B cell (primary cell): Measurements from ENCODE around the gene PDE4B. TPM values are rescaled to one million over a fixed set of nuclear protein-coding genes. Genes with fewer than 3 reads are reported as not detected.

ENCODE experiments used
- ATAC-seq: fragments of 200-7000 bp; cut with Tn5 transposase; one replicate; pipeline ENCODE4 v1.10.0; 2021; ENCODE audit warnings: low read depth, mild to moderate bottlenecking, moderate number of reproducible peaks, moderate library complexity
- CTCF ChIA-PET: fragments of 350-600 bp; sonication (Branson Sonifier 250); formaldehyde crosslinking; loops from one replicate; lab custom pipeline; 2021; ENCODE audit warnings: antibody characterized with exemption, inconsistent platforms; lab: Charles Lee
- POLR2A ChIA-PET: fragments of 350-600 bp; sonication (Branson Sonifier 250); formaldehyde crosslinking; loops from one replicate; lab custom pipeline; 2021; ENCODE audit warnings: antibody characterized with exemption; lab: Charles Lee
- DNase-seq: peaks from one replicate; pipeline ENCODE4 v3.0.0; 2013
- H2AFZ ChIP-seq: 2 replicates; pipeline ENCODE4 v1.6.1; 2012; ENCODE audit warnings: mild to moderate bottlenecking, low read depth, low read length; ENCODE audit not compliant: insufficient read depth, poor library complexity, severe bottlenecking
- H3K27ac ChIP-seq, 2 donors: 1 replicate in 1 of 2; 2 replicates in 1 of 2; pipeline ENCODE4 v1.5.1; 2012 to 2013; ENCODE audit warnings: low read length in 2 of 2, mild to moderate bottlenecking in 2 of 2, moderate library complexity in 1 of 2
- H3K27me3 ChIP-seq, 4 experiments: fragments of 200-600 bp in 1 of 4; sonication (generic) in 1 of 4; replicated peaks in 1 of 4; 1 replicate in 2 of 4; 2 replicates in 2 of 4; pipeline versions ENCODE4 v1.6.1 to v1.7.0; 2013 to 2016; ENCODE audit warnings: low read length in 3 of 4, mild to moderate bottlenecking in 2 of 4, mixed read lengths in 1 of 4, moderate library complexity in 1 of 4; ENCODE audit not compliant: insufficient read depth in 4 of 4, control insufficient read depth in 3 of 4; ENCODE audit errors: control extremely low read depth in 1 of 4
- H3K36me3 ChIP-seq, 2 experiments: replicated peaks in 1 of 2; 1 replicate in 1 of 2; 2 replicates in 1 of 2; pipeline versions ENCODE4 v1.6.1 to v1.7.1; 2013; ENCODE audit warnings: low read length in 1 of 2; ENCODE audit not compliant: insufficient read depth in 2 of 2, control insufficient read depth in 1 of 2; ENCODE audit errors: control extremely low read depth in 1 of 2, extremely low read depth in 1 of 2
- H3K4me1 ChIP-seq, 2 donors: fragments of 200-600 bp in 1 of 2; sonication (generic) in 1 of 2; 1 replicate in 1 of 2; 2 replicates in 1 of 2; pipeline versions ENCODE4 v1.5.1 to v1.6.1; 2013 to 2017; ENCODE audit warnings: low read length in 2 of 2; ENCODE audit not compliant: control insufficient read depth in 2 of 2, insufficient read depth in 2 of 2
- H3K4me2 ChIP-seq: replicated peaks from 2 replicates; pipeline ENCODE3; 2012; ENCODE audit warnings: mild to moderate bottlenecking, low read depth, low read length; ENCODE audit not compliant: poor library complexity, severe bottlenecking
- H3K4me3 ChIP-seq, 5 experiments: fragments of 200-600 bp in 1 of 5; sonication (generic) in 1 of 5; 1 replicate in 3 of 5; 2 replicates in 2 of 5; pipeline versions ENCODE4 v1.5.1 to v1.7.0; 2011 to 2016; ENCODE audit warnings: low read length in 4 of 5, mild to moderate bottlenecking in 4 of 5, low read depth in 2 of 5, control low read depth in 1 of 5, moderate library complexity in 1 of 5; ENCODE audit not compliant: insufficient read depth in 1 of 5; ENCODE audit errors: control extremely low read depth in 1 of 5, extremely low read depth in 1 of 5
- H3K79me2 ChIP-seq: fragments of 200-600 bp; sonication (generic); one replicate; pipeline ENCODE4 v1.6.0; 2016; ENCODE audit warnings: low read length; ENCODE audit not compliant: control insufficient read depth, insufficient read depth
- H3K9ac ChIP-seq: fragments of 200-600 bp; sonication (generic); 2 replicates; pipeline ENCODE4 v1.6.1; 2017; ENCODE audit warnings: mild to moderate bottlenecking, low read length, moderate library complexity
- H3K9me3 ChIP-seq, 3 donors: one replicate each; pipeline versions ENCODE4 v1.6.1 to v1.7.1; 2013; ENCODE audit warnings: low read length in 2 of 3; ENCODE audit not compliant: control insufficient read depth in 2 of 3, insufficient read depth in 1 of 3; ENCODE audit errors: control extremely low read depth in 1 of 3
- H4K20me1 ChIP-seq: 2 replicates; pipeline ENCODE4 v1.6.0; 2012; ENCODE audit warnings: mild to moderate bottlenecking, low read length; ENCODE audit not compliant: insufficient read depth, control insufficient read depth, poor library complexity, severe bottlenecking
- H3K27ac Mint-ChIP-seq: one replicate; pipeline ENCODE4 v1.8.0; 2021; ENCODE audit warnings: mixed read lengths
- H3K27me3 Mint-ChIP-seq: one replicate; pipeline ENCODE4 v1.8.0; 2021; ENCODE audit warnings: mixed read lengths
- H3K4me1 Mint-ChIP-seq: one replicate; pipeline ENCODE4 v1.8.0; 2021; ENCODE audit warnings: mixed read lengths
- H3K4me3 Mint-ChIP-seq: one replicate; pipeline ENCODE4 v1.8.0; 2021; ENCODE audit warnings: mixed read lengths
- H3K9me3 Mint-ChIP-seq: one replicate; pipeline ENCODE4 v1.8.0; 2022; ENCODE audit warnings: mixed read lengths; ENCODE audit not compliant: insufficient read depth
- EZH2 ChIP-seq: IDR thresholded peaks from 2 replicates; pipeline ENCODE4 v1.6.1; 2012; ENCODE audit warnings: borderline replicate concordance, low read depth, mild to moderate bottlenecking, moderate library complexity, low read length; ENCODE audit not compliant: insufficient read depth, poor library complexity, severe bottlenecking
- WGBS: methylation state at CpG from one replicate; pipeline ENCODE4 v1.1.5; 2013; ENCODE audit warnings: missing lambda C conversion rate; ENCODE audit not compliant: insufficient coverage; 5-methylcytosine and 5-hydroxymethylcytosine counted together
- intact Hi-C: fragments of 100-400 bp; cut with micrococcal nuclease; formaldehyde crosslinking; loops from one replicate; pipeline ENCODE4 v1.10.0; 2022
- polyA plus RNA-seq: library from polyadenylated mRNA; depleted of rRNA; stranded (reverse); fragments of >200 nt; gene quantifications from 2 replicates; pipeline ENCODE4 v1.2.3, GENCODE V29; 2012
- total RNA-seq, 2 donors: library from RNA; stranded (reverse); fragments of 120-200 nt in 1 of 2; gene quantifications; 1 replicate in 1 of 2; 2 replicates in 1 of 2; pipeline versions ENCODE4 v1.2.3 to v1.2.4, GENCODE V29; 2013 to 2022
- TF ChIP-seq, protein P1 (sequence below): fragments of 200-600 bp; IDR thresholded peaks from one replicate; pipeline ENCODE4 v1.8.0; 2022; ENCODE audit warnings: antibody characterized with exemption, mild to moderate bottlenecking

Gene PDE4B
- total and polyA plus RNA-seq, 2 donors (not counting 1 experiment from before 2014, with no cell fraction given), result 63.7 to 242 TPM

- CTCF ChIA-PET, result no interaction called here
- H3K9ac ChIP-seq, result no peak overlapping the region
- no peak overlapping the region for H3K27ac ChIP-seq
- ATAC-seq, result no peak
- H3K9me3 Mint-ChIP-seq, result no peaks in the 10 kb centered on the region
- H4K20me1 ChIP-seq, result no peaks in the 10 kb centered on the region
- POLR2A ChIA-PET, result no interaction called here
- no peak for DNase-seq
- TF ChIP-seq, protein P1, sequence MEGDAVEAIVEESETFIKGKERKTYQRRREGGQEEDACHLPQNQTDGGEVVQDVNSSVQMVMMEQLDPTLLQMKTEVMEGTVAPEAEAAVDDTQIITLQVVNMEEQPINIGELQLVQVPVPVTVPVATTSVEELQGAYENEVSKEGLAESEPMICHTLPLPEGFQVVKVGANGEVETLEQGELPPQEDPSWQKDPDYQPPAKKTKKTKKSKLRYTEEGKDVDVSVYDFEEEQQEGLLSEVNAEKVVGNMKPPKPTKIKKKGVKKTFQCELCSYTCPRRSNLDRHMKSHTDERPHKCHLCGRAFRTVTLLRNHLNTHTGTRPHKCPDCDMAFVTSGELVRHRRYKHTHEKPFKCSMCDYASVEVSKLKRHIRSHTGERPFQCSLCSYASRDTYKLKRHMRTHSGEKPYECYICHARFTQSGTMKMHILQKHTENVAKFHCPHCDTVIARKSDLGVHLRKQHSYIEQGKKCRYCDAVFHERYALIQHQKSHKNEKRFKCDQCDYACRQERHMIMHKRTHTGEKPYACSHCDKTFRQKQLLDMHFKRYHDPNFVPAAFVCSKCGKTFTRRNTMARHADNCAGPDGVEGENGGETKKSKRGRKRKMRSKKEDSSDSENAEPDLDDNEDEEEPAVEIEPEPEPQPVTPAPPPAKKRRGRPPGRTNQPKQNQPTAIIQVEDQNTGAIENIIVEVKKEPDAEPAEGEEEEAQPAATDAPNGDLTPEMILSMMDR, result no peak
- TF ChIP-seq EZH2, result no peak
- no peak overlapping the region for H3K4me3 ChIP-seq
- H3K27me3 ChIP-seq, result no peaks in the 10 kb centered on the region
- no peak overlapping the region for H2AFZ ChIP-seq
- no peak overlapping the region for H3K4me2 ChIP-seq
- H3K36me3 ChIP-seq, result no peaks in the 10 kb centered on the region
- peaks cover 7% of the 10 kb centered on the region for H3K27me3 Mint-ChIP-seq
- no peaks in the 10 kb centered on the region for H3K4me1 ChIP-seq
- H3K4me3 Mint-ChIP-seq, result no peak overlapping the region
- intact Hi-C loops, result no loop called here
- no peaks in the 10 kb centered on the region for H3K79me2 ChIP-seq
- no peak overlapping the region for H3K27ac Mint-ChIP-seq
- peaks cover 0 to 3% (median 0%) of the 10 kb centered on the region in 3 donors for H3K9me3 ChIP-seq
- H3K4me1 Mint-ChIP-seq, result no peaks in the 10 kb centered on the region
- 82% methylated on average over 1 of the region's 1 CpG for WGBS
Measured at GRCh38 chr1:66176832-66177231, 384.1 kb downstream of the PDE4B start.

- POLR2A ChIA-PET, result no interaction called here
Measured at GRCh38 chr1:66177510-66177909, 384.8 kb downstream of the PDE4B start.

More at GRCh38 chr1:66177510-66177909, 384.8 kb downstream of the PDE4B start:
- Histone ChIP-seq H3K4me3 (no peak overlapping the region), H3K4me1 (no peaks in the 10 kb centered on the region), H3K27me3 (no peaks in the 10 kb centered on the region), H4K20me1 (no peaks in the 10 kb centered on the region), H3K36me3 (no peaks in the 10 kb centered on the region), H3K4me2 (no peak overlapping the region), H2AFZ (no peak overlapping the region), H3K27ac (no peak overlapping the region), H3K9ac (no peak overlapping the region), H3K9me3 (peaks cover 0 to 3% (median 0%) of the 10 kb centered on the region in 3 donors), H3K79me2 (no peaks in the 10 kb centered on the region)
- WGBS, result 100% methylated on average over 1 of the region's 2 CpGs
- CTCF ChIA-PET, result no interaction called here
- DNase-seq (no peak), ATAC-seq (no peak)
- no peak overlapping the region for H3K27ac Mint-ChIP-seq
- H3K9me3 Mint-ChIP-seq, result no peaks in the 10 kb centered on the region
- intact Hi-C loops, result no loop called here
- H3K27me3 Mint-ChIP-seq, result peaks cover 7% of the 10 kb centered on the region
- no peak overlapping the region for H3K4me3 Mint-ChIP-seq
- no peaks in the 10 kb centered on the region for H3K4me1 Mint-ChIP-seq
- TF ChIP-seq, protein P1, result no peak
- no peak for TF ChIP-seq EZH2
